H9 (cell line): Measurements from ENCODE around the gene CPLX1. TPM values are rescaled to one million over a fixed set of nuclear protein-coding genes. Genes with fewer than 3 reads are reported as not detected.

Experiments
- DNase-seq: peaks from one replicate; pipeline ENCODE4 v3.0.0-alpha.2; 2017
- H2AFZ ChIP-seq: one replicate; pipeline ENCODE4 v1.6.1; 2013; ENCODE audit warnings: mild to moderate bottlenecking, low read length, control low read depth, moderate library complexity
- H2AK5ac ChIP-seq: 2 replicates; pipeline ENCODE4 v1.6.1; 2013; ENCODE audit warnings: low read length, control low read depth, mixed read lengths; ENCODE audit not compliant: insufficient read length
- H2BK120ac ChIP-seq: one replicate; pipeline ENCODE4 v1.6.1; 2013; ENCODE audit warnings: low read depth, mild to moderate bottlenecking, low read length, control low read depth, inconsistent platforms; ENCODE audit not compliant: poor library complexity, severe bottlenecking
- H2BK12ac ChIP-seq: 2 replicates; pipeline ENCODE4 v1.6.1; 2013; ENCODE audit warnings: low read length, control low read depth, mixed read lengths, low read depth; ENCODE audit not compliant: insufficient read length
- H2BK15ac ChIP-seq: 2 replicates; pipeline ENCODE4 v1.6.1; 2013; ENCODE audit warnings: low read depth, low read length, control low read depth
- H2BK20ac ChIP-seq: one replicate; pipeline ENCODE4 v1.6.1; 2013; ENCODE audit warnings: low read depth, mild to moderate bottlenecking, low read length, control low read depth, inconsistent platforms; ENCODE audit not compliant: poor library complexity, severe bottlenecking
- H2BK5ac ChIP-seq: 2 replicates; pipeline ENCODE4 v1.6.1; 2013; ENCODE audit warnings: low read length, control low read depth, mixed read lengths; ENCODE audit not compliant: insufficient read length
- H3K14ac ChIP-seq: 2 replicates; pipeline ENCODE4 v1.6.1; 2013; ENCODE audit warnings: low read length, control low read depth; ENCODE audit not compliant: insufficient read depth
- H3K18ac ChIP-seq: 2 replicates; pipeline ENCODE4 v1.6.1; 2013; ENCODE audit warnings: low read depth, mild to moderate bottlenecking, mixed read lengths, low read length, control low read depth; ENCODE audit not compliant: insufficient read length
- H3K23ac ChIP-seq: 2 replicates; pipeline ENCODE4 v1.6.1; 2013; ENCODE audit warnings: low read length, control low read depth, mixed read lengths, low read depth; ENCODE audit not compliant: insufficient read length
- H3K23me2 ChIP-seq: 2 replicates; pipeline ENCODE4 v1.6.1; 2013; ENCODE audit warnings: low read depth, mild to moderate bottlenecking, mixed read lengths, low read length, control low read depth; ENCODE audit not compliant: insufficient read length, poor library complexity, severe bottlenecking
- H3K27ac ChIP-seq: 2 replicates; pipeline ENCODE4 v1.5.1; 2013; ENCODE audit warnings: low read length, control low read depth, mixed read lengths, low read depth; ENCODE audit not compliant: insufficient read length
- H3K27me3 ChIP-seq: 2 replicates; pipeline ENCODE4 v1.6.1; 2013; ENCODE audit warnings: low read length, control low read depth, inconsistent platforms; ENCODE audit not compliant: insufficient read depth
- H3K4ac ChIP-seq: 2 replicates; pipeline ENCODE4 v1.6.1; 2013; ENCODE audit warnings: low read depth, mild to moderate bottlenecking, control low read depth, inconsistent platforms, low read length, moderate library complexity
- H3K4me1 ChIP-seq: 2 replicates; pipeline ENCODE4 v1.6.1; 2013; ENCODE audit warnings: low read length, control low read depth, inconsistent platforms; ENCODE audit not compliant: insufficient read depth
- H3K4me2 ChIP-seq: 2 replicates; pipeline ENCODE4 v1.6.1; 2013; ENCODE audit warnings: low read length, control low read depth, mixed read lengths; ENCODE audit not compliant: insufficient read length, insufficient read depth
- H3K56ac ChIP-seq: 2 replicates; pipeline ENCODE4 v1.6.1; 2013; ENCODE audit warnings: low read depth, mild to moderate bottlenecking, mixed read lengths, low read length, control low read depth; ENCODE audit not compliant: insufficient read length
- H3K79me1 ChIP-seq: 2 replicates; pipeline ENCODE4 v1.6.1; 2013; ENCODE audit warnings: low read depth, mild to moderate bottlenecking, moderate library complexity, low read length, control low read depth, inconsistent platforms; ENCODE audit not compliant: insufficient read depth, poor library complexity, severe bottlenecking
- H3K79me2 ChIP-seq: 2 replicates; pipeline ENCODE4 v1.6.1; 2013; ENCODE audit warnings: low read length, control low read depth, inconsistent platforms; ENCODE audit not compliant: insufficient read depth
- H3K9ac ChIP-seq: 2 replicates; pipeline ENCODE4 v1.6.1; 2013; ENCODE audit warnings: low read length, control low read depth, mixed read lengths; ENCODE audit not compliant: insufficient read length; ENCODE audit errors: extremely low read depth
- H3K9me3 ChIP-seq: one replicate; pipeline ENCODE4 v1.6.1; 2013; ENCODE audit warnings: low read depth, low read length, inconsistent platforms; ENCODE audit not compliant: control insufficient read depth
- H3T11ph ChIP-seq: one replicate; pipeline ENCODE4 v1.6.1; 2013; ENCODE audit warnings: mild to moderate bottlenecking, low read length, control low read depth, inconsistent platforms
- H4K20me1 ChIP-seq: one replicate; pipeline ENCODE4 v1.6.1; 2013; ENCODE audit not compliant: control insufficient read depth, insufficient read length, insufficient read depth
- H4K5ac ChIP-seq: 2 replicates; pipeline ENCODE4 v1.6.1; 2013; ENCODE audit warnings: low read depth, mild to moderate bottlenecking, mixed read lengths, low read length, control low read depth; ENCODE audit not compliant: insufficient read length
- H4K8ac ChIP-seq: replicated peaks from 2 replicates; pipeline ENCODE4 v1.6.1; 2013; ENCODE audit warnings: low read length, control low read depth, mixed read lengths, low read depth; ENCODE audit not compliant: insufficient read length
- H4K91ac ChIP-seq: 2 replicates; pipeline ENCODE4 v1.6.1; 2013; ENCODE audit warnings: low read depth, mild to moderate bottlenecking, moderate library complexity, mixed read lengths, low read length, control low read depth; ENCODE audit not compliant: insufficient read length
- H3K27ac Mint-ChIP-seq, 3 experiments: 2 replicates in 2 of 3; 3 replicates in 1 of 3; pipeline ENCODE4 v1.8.0; 2020 to 2021; ENCODE audit warnings: mixed read lengths in 3 of 3, mild to moderate bottlenecking in 1 of 3, moderate library complexity in 1 of 3
- H3K27me3 Mint-ChIP-seq: 2 replicates; pipeline ENCODE4 v1.8.0; 2021; ENCODE audit warnings: low read depth, mild to moderate bottlenecking, moderate library complexity, mixed read lengths
- H3K36me3 Mint-ChIP-seq, 3 experiments: 2 replicates in 2 of 3; 3 replicates in 1 of 3; pipeline ENCODE4 v1.8.0; 2020 to 2021; ENCODE audit warnings: low read depth in 3 of 3, mixed read lengths in 3 of 3; ENCODE audit not compliant: insufficient read depth in 1 of 3
- H3K4me1 Mint-ChIP-seq, 2 experiments: 2 replicates each; pipeline ENCODE4 v1.8.0; 2020; ENCODE audit warnings: mixed read lengths in 2 of 2
- H3K4me3 Mint-ChIP-seq, 2 experiments: 2 replicates in 1 of 2; 3 replicates in 1 of 2; pipeline ENCODE4 v1.8.0; 2020 to 2021; ENCODE audit warnings: mild to moderate bottlenecking in 2 of 2, mixed read lengths in 2 of 2, moderate library complexity in 1 of 2
- H3K9me3 Mint-ChIP-seq, 2 experiments: 2 replicates in 1 of 2; 3 replicates in 1 of 2; pipeline ENCODE4 v1.8.0; 2020; ENCODE audit warnings: mild to moderate bottlenecking in 2 of 2, mixed read lengths in 2 of 2, moderate library complexity in 1 of 2
- WGBS: extraction: QIAGEN DNeasy Blood & Tissue Kit; methylation state at CpG from one replicate; pipeline ENCODE4 v1.1.7; 2013; ENCODE audit warnings: missing lambda C conversion rate, low lambda C conversion rate, mixed read lengths; ENCODE audit not compliant: insufficient read length; ENCODE audit errors: extremely low coverage; 5-methylcytosine and 5-hydroxymethylcytosine counted together
- total RNA-seq: library from RNA; stranded (reverse); gene quantifications from 2 replicates; pipeline ENCODE4 v1.2.1, GENCODE V29; 2021
- TF ChIP-seq, protein P1 (sequence below): fragments of 200-600 bp; sonication (generic); conservative IDR thresholded peaks from 3 replicates; pipeline ENCODE4 v1.8.0; 2021; ENCODE audit warnings: antibody characterized with exemption, mild to moderate bottlenecking

CPLX1 gene
- total RNA-seq, 1 experiment from 2014 or later: 0.90 TPM

- H2BK20ac ChIP-seq: no peak overlapping the region
- TF ChIP-seq, protein P1, sequence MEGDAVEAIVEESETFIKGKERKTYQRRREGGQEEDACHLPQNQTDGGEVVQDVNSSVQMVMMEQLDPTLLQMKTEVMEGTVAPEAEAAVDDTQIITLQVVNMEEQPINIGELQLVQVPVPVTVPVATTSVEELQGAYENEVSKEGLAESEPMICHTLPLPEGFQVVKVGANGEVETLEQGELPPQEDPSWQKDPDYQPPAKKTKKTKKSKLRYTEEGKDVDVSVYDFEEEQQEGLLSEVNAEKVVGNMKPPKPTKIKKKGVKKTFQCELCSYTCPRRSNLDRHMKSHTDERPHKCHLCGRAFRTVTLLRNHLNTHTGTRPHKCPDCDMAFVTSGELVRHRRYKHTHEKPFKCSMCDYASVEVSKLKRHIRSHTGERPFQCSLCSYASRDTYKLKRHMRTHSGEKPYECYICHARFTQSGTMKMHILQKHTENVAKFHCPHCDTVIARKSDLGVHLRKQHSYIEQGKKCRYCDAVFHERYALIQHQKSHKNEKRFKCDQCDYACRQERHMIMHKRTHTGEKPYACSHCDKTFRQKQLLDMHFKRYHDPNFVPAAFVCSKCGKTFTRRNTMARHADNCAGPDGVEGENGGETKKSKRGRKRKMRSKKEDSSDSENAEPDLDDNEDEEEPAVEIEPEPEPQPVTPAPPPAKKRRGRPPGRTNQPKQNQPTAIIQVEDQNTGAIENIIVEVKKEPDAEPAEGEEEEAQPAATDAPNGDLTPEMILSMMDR: no peak
- no peak overlapping the region for H3K9ac ChIP-seq
- Mint-ChIP-seq H3K27ac (no peak overlapping the region), H3K36me3 (0 out of 7 replicates have a peak, but pooled peaks cover 0 to 1% (median 0%) of the 10 kb centered on the region in 3 experiments), H3K4me1 (peaks cover 22 to 23% of the 10 kb centered on the region in 2 experiments), H3K9me3 (peaks cover 0 to 2% of the 10 kb centered on the region in 2 experiments; a peak in 1 of 5 replicates), H3K27me3 (peaks cover 79% of the 10 kb centered on the region), H3K4me3 (no peak overlapping the region)
- H3K56ac ChIP-seq: no peak overlapping the region
- no peak overlapping the region for H4K5ac ChIP-seq
- no peak overlapping the region for H2BK12ac ChIP-seq
- WGBS: no CpG with 5 or more reads among the region's 4 CpGs
- H3K27me3 ChIP-seq: peaks cover 5% of the 10 kb centered on the region; the same call in 1 of the 2 replicates
- H3K4ac ChIP-seq: no peak overlapping the region
- no peaks in the 10 kb centered on the region for H3K9me3 ChIP-seq
- H3K4me2 ChIP-seq: no peak overlapping the region
- no peaks in the 10 kb centered on the region; the same call in 1 of the 2 replicates for H3K4me1 ChIP-seq
- no peak for DNase-seq
- H4K8ac ChIP-seq: no peak overlapping the region
- H2BK120ac ChIP-seq: no peak overlapping the region
- no peaks in the 10 kb centered on the region for H3K23me2 ChIP-seq
- H2BK15ac ChIP-seq: no peak overlapping the region
- H3K27ac ChIP-seq: no peak overlapping the region
- no peak overlapping the region for H2AK5ac ChIP-seq
- no peaks in the 10 kb centered on the region for H3K79me1 ChIP-seq
- no peak overlapping the region for H2BK5ac ChIP-seq
- H4K20me1 ChIP-seq: no peaks in the 10 kb centered on the region
- H4K91ac ChIP-seq: no peak overlapping the region
- H3K18ac ChIP-seq: no peak overlapping the region
- no peak overlapping the region for H3T11ph ChIP-seq
- no peak overlapping the region for H3K14ac ChIP-seq
- H3K79me2 ChIP-seq: no peaks in the 10 kb centered on the region
- H3K23ac ChIP-seq: no peak overlapping the region
- no peak overlapping the region for H2AFZ ChIP-seq
Measured at GRCh38 chr4:797066-797465, 28.9 kb downstream of the CPLX1 start.
